Measurements from ENCODE around the gene RFX4. TPM values are rescaled to one million over a fixed set of nuclear protein-coding genes. Genes with fewer than 3 reads are reported as not detected.

RFX4 gene
- total RNA-seq, 1 donor from 2014 or later: not detected

- TF ChIP-seq CTCF (conservative IDR thresholded peaks at IDR 0.05; ENCODE audit: low read depth, low read length): no peak
- no peak for DNase-seq (ENCODE audit: low read depth)
Observed at GRCh38 chr12:106590601-106591000, 7.8 kb downstream of the RFX4 start.

GRCh38 chr12:106594447-106594846, 11.6 kb downstream of the RFX4 start:
- no peak for DNase-seq (ENCODE audit: low read depth)
- no peak for TF ChIP-seq CTCF (conservative IDR thresholded peaks at IDR 0.05; ENCODE audit: low read depth, low read length)
- no peak overlapping the region for H3K4me3 ChIP-seq (ENCODE audit: low read depth, low read length)

More at GRCh38 chr12:106590601-106591000, 7.8 kb downstream of the RFX4 start:
- no peak overlapping the region for H3K4me3 ChIP-seq (ENCODE audit: low read depth, low read length)

DNA sequence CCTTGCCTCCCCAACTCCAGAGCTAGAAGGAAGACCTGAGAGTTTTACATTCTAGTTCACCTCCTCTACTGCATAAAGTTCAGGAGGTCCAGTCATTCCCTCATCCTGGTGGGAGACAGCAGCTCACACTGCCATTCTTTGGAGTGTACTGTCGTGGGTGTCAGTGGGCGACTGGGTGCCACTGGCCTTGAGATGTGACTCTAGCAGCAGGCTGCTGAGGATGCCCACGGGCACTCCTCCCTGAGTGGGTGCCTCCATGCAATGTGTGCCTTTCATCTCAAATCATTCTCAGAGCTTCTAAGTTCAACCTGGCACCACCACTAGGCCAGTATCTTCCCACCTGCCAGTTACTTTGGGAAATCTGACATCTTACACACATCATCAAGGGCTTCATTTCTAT, 12.5 kb downstream of the RFX4 start:
- DNase-seq (ENCODE audit: low read depth): no peak
- no peak for TF ChIP-seq CTCF (conservative IDR thresholded peaks at IDR 0.05; ENCODE audit: low read depth, low read length)
- no peak overlapping the region for H3K4me3 ChIP-seq (ENCODE audit: low read depth, low read length)

- no peak for DNase-seq (ENCODE audit: low read depth)
- H3K4me3 ChIP-seq (ENCODE audit: low read depth, low read length): no peak overlapping the region
- no peak for TF ChIP-seq CTCF (conservative IDR thresholded peaks at IDR 0.05; ENCODE audit: low read depth, low read length)
Observed at GRCh38 chr12:106598003-106598402, 15.2 kb downstream of the RFX4 start.

GRCh38 chr12:106599302-106599701, 16.5 kb downstream of the RFX4 start:
- TF ChIP-seq CTCF (conservative IDR thresholded peaks at IDR 0.05; ENCODE audit: low read depth, low read length): no peak
- no peak for DNase-seq (ENCODE audit: low read depth)
- H3K4me3 ChIP-seq (ENCODE audit: low read depth, low read length): no peak overlapping the region

DNA sequence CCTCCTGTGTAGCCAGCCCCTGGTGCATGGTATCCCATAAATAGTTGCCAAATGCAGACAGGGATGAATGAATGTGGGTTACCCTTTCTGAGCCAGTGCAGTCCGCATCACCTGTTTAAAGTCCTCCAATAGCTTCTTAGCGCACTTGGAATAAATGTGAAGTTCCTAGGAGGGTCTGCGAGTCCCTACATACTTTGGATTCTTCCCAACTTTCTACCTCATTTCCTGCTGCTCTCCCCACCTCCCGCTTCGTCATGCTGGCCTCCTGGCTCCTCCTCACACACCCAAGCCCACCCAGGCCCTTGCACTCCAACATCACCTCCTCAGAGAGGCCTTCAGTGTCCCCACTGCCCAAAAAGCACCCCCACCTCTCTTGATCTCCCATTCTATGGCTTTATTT, 17.7 kb downstream of the RFX4 start:
- no peak for DNase-seq (ENCODE audit: low read depth)
- H3K4me3 ChIP-seq (ENCODE audit: low read depth, low read length): no peak overlapping the region
- TF ChIP-seq CTCF (conservative IDR thresholded peaks at IDR 0.05; ENCODE audit: low read depth, low read length): no peak

- no peak overlapping the region for H3K4me3 ChIP-seq (ENCODE audit: low read depth, low read length)
- no peak for DNase-seq (ENCODE audit: low read depth)
- TF ChIP-seq CTCF (conservative IDR thresholded peaks at IDR 0.05; ENCODE audit: low read depth, low read length): no peak
Observed at GRCh38 chr12:106601031-106601430, 18.2 kb downstream of the RFX4 start.

All from epithelial cell of proximal tubule (primary cell).